ENCODE data around the gene MRPS7.

Gene MRPS7

DNA sequence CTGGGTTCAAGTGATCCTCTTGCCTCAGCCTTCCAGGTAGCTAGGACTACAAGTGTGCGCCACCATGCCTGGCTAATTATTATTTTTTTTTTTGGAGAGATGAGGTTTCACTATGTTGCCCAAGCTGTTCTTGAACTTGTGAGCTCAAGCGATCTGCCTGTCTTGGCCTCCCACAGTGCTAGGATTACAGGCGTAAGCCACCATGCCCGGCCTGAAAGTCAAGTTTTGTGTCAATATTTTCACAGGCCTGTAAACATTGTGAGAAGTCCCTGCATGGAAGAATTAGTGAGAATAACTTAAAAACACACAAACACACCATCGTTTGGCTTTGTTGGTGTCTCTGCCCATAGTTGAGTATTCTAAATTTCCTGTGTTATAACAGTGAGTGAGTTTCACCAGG is 34.0 kb upstream of the MRPS7 start:
- no peak overlapping the region for H2AFZ ChIP-seq (ENCODE audit: low read depth, low read length)
- no peaks in the 10 kb centered on the region for H3K79me2 ChIP-seq (ENCODE audit: low read length)
- H3K27ac ChIP-seq (ENCODE audit: low read length): no peak overlapping the region
- no peaks in the 10 kb centered on the region for H3K4me1 ChIP-seq (ENCODE audit: low read length)
- no peaks in the 10 kb centered on the region for H3K9me3 ChIP-seq (ENCODE audit: insufficient read depth, low read length)
- no peak overlapping the region for H3K4me2 ChIP-seq (ENCODE audit: low read length)
- H4K20me1 ChIP-seq (ENCODE audit: insufficient read depth, low read length): no peaks in the 10 kb centered on the region
- H3K36me3 ChIP-seq (replicated peaks; ENCODE audit: low read depth, low read length): peaks cover 55% of the 10 kb centered on the region
- H3K9ac ChIP-seq (ENCODE audit: low read length): no peak overlapping the region
- no peak overlapping the region for H3K4me3 ChIP-seq (ENCODE audit: low read length)
- H3K27me3 ChIP-seq (ENCODE audit: low read depth, low read length): no peaks in the 10 kb centered on the region
- TF ChIP-seq, protein P1, sequence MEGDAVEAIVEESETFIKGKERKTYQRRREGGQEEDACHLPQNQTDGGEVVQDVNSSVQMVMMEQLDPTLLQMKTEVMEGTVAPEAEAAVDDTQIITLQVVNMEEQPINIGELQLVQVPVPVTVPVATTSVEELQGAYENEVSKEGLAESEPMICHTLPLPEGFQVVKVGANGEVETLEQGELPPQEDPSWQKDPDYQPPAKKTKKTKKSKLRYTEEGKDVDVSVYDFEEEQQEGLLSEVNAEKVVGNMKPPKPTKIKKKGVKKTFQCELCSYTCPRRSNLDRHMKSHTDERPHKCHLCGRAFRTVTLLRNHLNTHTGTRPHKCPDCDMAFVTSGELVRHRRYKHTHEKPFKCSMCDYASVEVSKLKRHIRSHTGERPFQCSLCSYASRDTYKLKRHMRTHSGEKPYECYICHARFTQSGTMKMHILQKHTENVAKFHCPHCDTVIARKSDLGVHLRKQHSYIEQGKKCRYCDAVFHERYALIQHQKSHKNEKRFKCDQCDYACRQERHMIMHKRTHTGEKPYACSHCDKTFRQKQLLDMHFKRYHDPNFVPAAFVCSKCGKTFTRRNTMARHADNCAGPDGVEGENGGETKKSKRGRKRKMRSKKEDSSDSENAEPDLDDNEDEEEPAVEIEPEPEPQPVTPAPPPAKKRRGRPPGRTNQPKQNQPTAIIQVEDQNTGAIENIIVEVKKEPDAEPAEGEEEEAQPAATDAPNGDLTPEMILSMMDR (IDR thresholded peaks at IDR 0.05; ENCODE audit: low read depth, low read length): no peak
- TF ChIP-seq EZH2phosphoT487 (IDR thresholded peaks at IDR 0.05; ENCODE audit: low read depth): no peak

DNA sequence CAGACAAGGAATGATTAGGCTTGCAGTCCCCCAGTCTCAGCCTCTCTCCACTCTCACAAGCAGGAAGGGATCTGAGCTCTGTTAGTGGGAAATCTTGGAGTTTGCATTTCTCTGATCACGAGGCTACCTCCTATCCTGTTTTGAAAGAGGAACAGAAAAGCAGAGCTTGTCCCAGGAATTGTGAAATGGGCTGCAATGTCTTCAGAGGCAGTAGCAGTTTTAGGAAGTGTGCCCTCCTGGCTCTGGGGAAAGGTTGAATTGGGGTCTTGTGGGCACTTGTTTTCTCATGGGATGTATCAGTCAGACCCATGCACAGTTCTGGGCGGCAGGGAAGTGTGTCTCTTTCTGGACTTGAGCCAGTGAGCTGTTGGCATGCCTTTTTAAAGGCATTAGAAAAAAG is 33.4 kb upstream of the MRPS7 start:
- Histone ChIP-seq H3K4me2 (ENCODE audit: low read length) (no peak overlapping the region), H3K36me3 (replicated peaks; ENCODE audit: low read depth, low read length) (peaks cover 59% of the 10 kb centered on the region), H3K79me2 (ENCODE audit: low read length) (no peaks in the 10 kb centered on the region), H3K9me3 (ENCODE audit: insufficient read depth, low read length) (no peaks in the 10 kb centered on the region), H3K27me3 (ENCODE audit: low read depth, low read length) (no peaks in the 10 kb centered on the region), H3K9ac (ENCODE audit: low read length) (no peak overlapping the region), H2AFZ (ENCODE audit: low read depth, low read length) (no peak overlapping the region), H4K20me1 (ENCODE audit: insufficient read depth, low read length) (no peaks in the 10 kb centered on the region), H3K4me1 (ENCODE audit: low read length) (no peaks in the 10 kb centered on the region), H3K4me3 (ENCODE audit: low read length) (no peak overlapping the region), H3K27ac (ENCODE audit: low read length) (no peak overlapping the region)
- TF ChIP-seq, protein P1 (IDR thresholded peaks at IDR 0.05; ENCODE audit: low read depth, low read length): no peak
- TF ChIP-seq EZH2phosphoT487 (IDR thresholded peaks at IDR 0.05; ENCODE audit: low read depth): no peak

DNA sequence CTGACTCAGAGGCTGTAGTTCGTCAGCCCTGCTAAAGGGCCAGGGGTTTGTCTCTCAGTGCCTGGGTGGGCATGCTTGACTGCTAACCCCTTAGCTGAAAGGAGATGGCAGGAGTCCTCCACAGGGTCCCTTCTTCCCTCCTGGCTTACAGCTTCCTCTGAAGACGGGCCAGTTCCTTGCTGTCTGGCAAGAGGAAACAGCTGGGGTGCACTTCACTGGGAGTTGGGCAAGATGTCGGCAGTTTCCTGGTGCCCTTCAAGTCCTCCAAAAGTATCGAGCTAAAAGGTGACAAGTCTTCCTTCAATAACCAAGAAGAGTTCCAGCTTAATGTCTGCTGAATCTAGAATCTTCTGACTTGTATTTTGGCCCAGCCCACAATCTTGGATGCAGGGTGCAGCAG is 32.8 kb upstream of the MRPS7 start:
- TF ChIP-seq, protein P1 (IDR thresholded peaks at IDR 0.05; ENCODE audit: low read depth, low read length): no peak
- TF ChIP-seq EZH2phosphoT487 (IDR thresholded peaks at IDR 0.05; ENCODE audit: low read depth): no peak
- Histone ChIP-seq H2AFZ (ENCODE audit: low read depth, low read length) (no peak overlapping the region), H3K27me3 (ENCODE audit: low read depth, low read length) (no peaks in the 10 kb centered on the region), H3K4me2 (ENCODE audit: low read length) (no peak overlapping the region), H3K9ac (ENCODE audit: low read length) (no peak overlapping the region), H3K27ac (ENCODE audit: low read length) (no peak overlapping the region), H3K79me2 (ENCODE audit: low read length) (no peaks in the 10 kb centered on the region), H3K4me3 (ENCODE audit: low read length) (no peak overlapping the region), H3K4me1 (ENCODE audit: low read length) (no peaks in the 10 kb centered on the region), H3K9me3 (ENCODE audit: insufficient read depth, low read length) (no peaks in the 10 kb centered on the region), H4K20me1 (ENCODE audit: insufficient read depth, low read length) (no peaks in the 10 kb centered on the region), H3K36me3 (replicated peaks; ENCODE audit: low read depth, low read length) (peaks cover 57% of the 10 kb centered on the region)

DNA sequence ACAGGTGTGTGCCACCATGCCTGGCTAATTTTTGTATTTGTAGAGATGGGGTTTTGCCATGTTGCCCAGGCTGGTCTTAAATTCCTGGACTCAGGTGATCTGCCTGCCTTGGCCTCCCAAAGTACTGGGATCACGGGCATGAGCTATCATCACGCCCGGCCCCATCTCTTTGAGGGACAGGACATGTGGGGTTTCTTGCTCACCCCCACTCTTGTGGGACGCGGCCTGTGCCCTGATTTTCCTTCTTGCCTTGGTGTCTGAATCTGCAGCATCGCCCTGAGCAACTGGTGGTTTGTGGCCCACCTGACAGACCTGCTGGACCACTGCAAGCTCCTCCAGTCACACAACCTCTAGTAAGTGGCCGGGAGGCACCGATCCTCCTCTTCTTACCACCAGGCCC is 30.6 kb upstream of the MRPS7 start:
- no peak overlapping the region for H3K9ac ChIP-seq (ENCODE audit: low read length)
- no peak for TF ChIP-seq EZH2phosphoT487 (IDR thresholded peaks at IDR 0.05; ENCODE audit: low read depth)
- TF ChIP-seq, protein P1 (IDR thresholded peaks at IDR 0.05; ENCODE audit: low read depth, low read length): no peak
- no peaks in the 10 kb centered on the region for H3K4me1 ChIP-seq (ENCODE audit: low read length)
- no peaks in the 10 kb centered on the region for H3K27me3 ChIP-seq (ENCODE audit: low read depth, low read length)
- H3K4me2 ChIP-seq (ENCODE audit: low read length): no peak overlapping the region
- H3K27ac ChIP-seq (ENCODE audit: low read length): no peak overlapping the region
- H2AFZ ChIP-seq (ENCODE audit: low read depth, low read length): no peak overlapping the region
- H3K4me3 ChIP-seq (ENCODE audit: low read length): no peak overlapping the region
- no peaks in the 10 kb centered on the region for H4K20me1 ChIP-seq (ENCODE audit: insufficient read depth, low read length)
- H3K79me2 ChIP-seq (ENCODE audit: low read length): no peaks in the 10 kb centered on the region
- peaks cover 62% of the 10 kb centered on the region for H3K36me3 ChIP-seq (replicated peaks; ENCODE audit: low read depth, low read length)
- no peaks in the 10 kb centered on the region for H3K9me3 ChIP-seq (ENCODE audit: insufficient read depth, low read length)

Data from OCI-LY3 (cell line).